Bone marrow (tissue), 2 donors: ENCODE data around the gene NUMB.
"Not testable (repeated sequence)": the region's sequence is repeated elsewhere in the genome, so short reads cannot be mapped to it uniquely, and the experiment has no call there.

Experiments used
- DNase-seq, 2 donors: peaks; one replicate each; lab custom pipeline; 2025; lab: John Stamatoyannopoulos, UW

The NUMB gene

DNA sequence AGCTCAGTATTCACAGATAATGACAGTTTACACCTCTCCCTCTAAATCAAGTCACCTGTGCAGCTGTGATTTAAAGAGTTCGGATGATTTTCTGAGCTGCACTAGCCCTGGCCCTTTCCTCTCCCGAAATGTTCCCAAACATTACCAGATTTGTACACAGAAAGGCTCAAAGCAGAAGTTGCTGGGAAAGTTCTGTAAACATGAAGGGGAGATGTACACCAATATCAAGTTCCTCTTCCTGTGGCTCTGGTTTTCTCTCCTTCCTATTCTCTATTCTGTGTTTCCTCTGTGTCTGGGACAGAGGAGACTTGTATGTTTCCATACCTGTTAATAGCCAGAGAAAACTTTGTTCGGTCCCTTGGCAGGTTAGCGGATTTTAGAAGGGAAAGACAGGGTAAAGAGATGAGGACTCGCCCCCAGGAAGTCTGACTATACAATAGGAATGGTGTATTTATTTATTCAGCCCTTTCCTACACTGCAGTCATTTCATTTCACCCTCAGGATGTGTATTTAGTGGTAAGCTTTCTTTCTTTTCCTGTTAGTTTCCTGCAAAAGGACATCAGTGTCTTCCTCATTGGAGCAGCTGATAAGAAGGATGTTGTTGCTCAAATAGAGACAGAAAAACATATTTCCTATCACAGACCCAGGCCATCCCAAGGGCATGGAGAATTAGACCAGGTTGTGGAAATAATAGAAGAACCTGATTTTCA is 7.6 kb upstream of the NUMB start:
- DNase-seq: peak in 1 of 2 donors; percentile 33

DNA sequence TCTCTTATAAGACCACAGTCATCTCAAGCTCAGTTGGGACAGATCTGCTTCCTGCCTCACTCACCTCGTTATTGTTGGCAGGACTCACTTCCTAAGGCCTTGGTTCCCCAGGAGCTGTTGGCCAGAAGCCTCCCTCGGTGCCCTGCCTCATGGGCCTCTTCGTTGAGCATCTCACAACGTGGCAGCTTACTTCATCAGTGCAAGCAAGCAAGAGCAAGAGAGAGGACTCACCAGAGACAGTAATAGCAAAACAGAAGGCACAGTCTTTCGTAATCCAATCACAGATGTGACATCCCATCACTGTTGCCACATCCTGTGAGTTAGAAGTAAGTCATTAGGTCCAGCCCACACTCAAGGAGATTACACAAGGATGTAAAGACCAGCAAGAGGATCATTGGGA is 5.1 kb upstream of the NUMB start:
- peak; percentile 32 to 88 for DNase-seq

DNA sequence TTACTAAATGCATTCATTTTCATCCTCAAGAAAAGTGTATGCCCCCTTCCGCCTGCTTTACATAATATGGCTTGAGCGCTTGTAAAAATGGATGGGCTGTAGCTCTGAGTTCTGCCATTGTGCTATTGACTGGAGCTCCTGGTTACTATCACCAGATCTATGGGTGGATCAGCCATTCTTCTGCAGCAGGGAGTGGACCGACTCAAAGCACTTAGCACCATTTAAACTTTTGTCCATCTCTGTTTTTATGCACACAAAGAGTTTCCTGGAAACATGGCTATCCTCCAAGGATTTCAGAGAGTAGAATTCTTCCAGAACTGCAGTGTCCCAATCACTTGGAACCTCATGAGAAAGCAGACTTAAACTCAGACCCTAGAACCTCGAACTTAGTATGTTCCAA is 4.5 kb upstream of the NUMB start:
- no peak for DNase-seq

DNA sequence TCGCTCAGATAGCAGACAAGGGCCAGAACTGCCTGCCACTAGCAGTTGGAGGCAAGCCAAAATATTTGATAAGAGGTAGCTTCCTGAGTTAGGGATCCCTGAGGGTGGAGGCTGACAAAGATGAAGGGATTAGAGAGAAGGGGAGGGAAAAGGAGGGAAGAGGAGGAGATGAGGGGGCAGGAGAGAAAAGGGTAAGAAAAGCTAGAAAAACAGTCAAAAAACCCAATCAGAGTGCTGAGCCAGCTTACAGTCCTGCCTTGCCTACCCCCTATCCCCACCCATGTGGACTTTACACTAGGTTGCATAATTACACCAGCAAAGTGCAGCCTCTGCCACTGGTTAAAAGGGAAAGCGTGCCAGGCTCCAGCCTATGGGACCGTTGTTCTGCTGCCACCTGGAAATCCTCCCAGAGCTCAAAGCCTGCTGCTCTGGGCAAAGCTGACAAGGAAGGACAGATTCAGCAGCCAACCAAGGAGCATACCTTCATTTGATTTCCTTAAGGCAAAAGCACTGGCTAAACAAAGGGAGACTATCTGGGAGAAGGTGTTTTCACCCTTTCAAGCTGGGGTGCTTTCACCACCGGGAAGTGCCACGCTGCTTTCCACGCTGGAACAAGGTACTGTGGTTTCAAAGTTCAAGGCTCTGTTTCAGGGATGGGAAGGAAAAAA is 3.8 kb upstream of the NUMB start:
- DNase-seq: no peak

DNA sequence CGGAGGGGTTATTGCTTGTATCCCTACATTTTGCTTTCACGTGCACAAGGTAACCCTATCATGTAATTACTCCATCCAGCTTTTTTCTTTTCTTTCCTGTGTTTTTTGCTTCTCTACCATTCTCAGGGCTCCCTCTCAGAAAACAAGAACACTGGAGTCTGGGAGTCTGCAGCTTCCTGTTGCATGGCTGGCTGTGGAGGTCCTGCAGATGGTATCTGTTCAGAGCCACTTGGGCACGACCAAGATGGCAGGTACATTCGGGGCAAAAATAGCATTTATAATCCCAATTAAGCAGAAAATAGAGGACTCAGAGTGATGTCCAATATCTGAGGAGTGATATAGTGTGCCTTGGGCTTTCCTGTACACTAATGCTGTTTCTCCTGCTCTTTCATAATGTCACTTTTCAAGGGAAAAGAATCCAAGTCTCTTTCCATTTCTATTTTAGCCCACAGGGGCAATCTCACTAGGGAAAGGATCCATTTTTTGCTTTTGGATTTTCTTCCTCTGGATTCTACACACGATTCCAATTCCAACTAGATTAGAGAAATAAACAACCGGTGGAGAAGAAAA is 3.2 kb upstream of the NUMB start:
- no peak for DNase-seq

DNA sequence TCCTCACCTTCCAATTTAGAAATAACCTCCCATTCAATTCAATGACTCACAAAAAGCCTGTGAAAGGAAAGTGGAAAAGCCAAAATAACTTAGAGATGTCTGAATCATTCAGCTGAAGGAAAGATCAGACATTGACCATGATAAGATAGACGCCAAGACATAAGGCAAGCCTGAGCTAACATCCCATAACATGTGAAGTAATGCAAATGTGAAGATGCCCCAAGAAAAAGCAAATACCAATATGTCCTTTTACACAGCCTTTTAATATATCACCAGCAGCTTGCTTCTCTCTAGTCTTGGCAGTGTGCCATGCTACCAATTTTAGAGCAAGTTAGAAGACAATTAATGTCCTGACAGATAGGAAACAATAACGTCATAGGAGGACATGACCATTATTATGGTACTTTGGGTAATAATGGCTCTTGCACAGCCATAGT is 2.4 kb upstream of the NUMB start:
- no peak for DNase-seq

DNA sequence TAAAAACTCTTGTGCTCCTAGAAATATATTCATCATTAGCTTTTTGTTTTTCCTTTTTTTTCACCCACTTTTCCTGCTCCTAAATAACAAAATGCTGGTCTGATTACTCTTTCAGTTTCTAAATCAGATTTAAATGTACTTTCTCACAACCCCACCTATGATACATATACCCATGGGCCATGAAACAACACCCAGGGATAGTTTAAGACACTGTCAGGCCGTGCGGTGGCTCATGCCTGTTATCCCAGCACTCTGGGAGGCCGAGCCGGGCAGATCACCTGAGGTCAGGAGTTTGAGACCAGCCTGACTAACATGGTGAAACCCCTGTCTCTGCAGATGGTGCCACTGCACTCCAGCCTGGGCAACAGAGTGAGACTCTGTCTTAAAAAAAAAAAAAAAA is 1.6 kb upstream of the NUMB start:
- no peak for DNase-seq

DNA sequence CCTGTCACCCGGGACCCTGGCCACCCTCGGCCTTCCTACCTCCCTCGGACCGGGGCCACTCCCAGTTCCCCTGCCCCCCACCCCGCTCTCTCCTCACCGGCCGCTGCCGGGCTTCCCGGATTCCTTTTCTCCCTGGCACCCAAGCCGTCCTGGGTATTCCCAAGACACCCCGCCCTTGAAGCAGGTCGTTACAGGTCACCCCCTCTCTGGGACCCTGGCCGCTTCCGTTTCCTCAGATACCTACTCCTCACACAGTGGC is 493 bp downstream of the NUMB start:
- DNase-seq: no peak

DNA sequence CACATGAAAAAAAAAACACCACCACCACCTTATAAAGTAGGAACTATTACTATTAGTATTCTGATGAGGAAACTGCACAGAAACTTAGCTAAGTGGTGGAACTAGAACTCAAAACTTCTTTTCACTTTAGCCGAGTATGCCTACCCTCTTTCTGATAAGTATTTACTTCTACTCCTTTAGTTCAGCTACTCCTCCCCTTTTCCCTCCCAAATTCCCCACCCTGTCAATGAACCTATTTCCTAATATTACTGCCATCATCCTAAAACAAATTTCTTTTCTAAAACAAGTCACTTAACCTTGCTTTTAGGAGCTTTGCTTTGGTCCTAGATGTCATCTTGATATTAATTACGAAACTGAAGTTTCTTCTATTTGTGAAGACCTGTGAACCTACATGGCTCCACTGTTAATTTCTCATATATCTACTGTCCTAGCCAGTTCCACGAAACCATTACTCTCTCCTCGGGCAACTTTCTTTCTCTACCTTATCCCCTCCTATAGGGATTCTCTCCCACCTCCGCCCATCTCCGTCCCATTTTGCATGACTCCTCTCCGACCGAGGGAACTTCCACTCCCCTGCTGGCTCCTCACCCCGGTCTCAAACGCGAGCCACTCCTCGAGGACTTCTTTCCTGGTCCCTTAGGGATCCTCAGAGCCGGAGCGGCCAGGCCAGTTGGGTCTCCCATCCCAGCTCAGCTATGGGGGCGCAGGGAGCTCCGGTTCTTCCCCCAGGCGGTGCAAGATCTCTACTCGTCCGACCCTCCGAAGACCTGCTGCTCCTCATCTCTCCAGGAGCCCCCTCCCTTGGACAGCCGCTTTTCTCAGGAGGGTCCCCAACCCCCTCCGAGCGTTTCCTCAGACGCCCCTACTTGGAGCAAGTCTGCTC is 1.1 kb downstream of the NUMB start:
- no peak for DNase-seq

DNA sequence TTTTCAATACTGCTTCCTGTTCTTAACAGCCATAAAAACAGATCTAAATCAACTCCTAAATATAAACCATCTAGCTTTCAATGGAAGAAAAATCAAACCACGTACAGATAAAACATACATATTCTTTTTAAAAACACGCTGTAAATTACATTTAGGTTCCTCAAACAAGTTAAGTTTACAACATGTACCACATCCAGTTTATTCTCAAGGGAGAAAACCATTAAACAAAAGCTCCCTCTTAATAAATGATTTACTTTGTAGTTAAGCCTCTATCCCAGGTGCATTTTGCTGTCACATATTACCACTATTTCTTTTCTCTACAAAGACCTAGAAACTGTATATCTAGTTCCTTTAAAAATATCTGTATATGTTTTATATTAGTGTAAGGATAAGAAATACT is 3.1 kb downstream of the NUMB start:
- no peak for DNase-seq

DNA sequence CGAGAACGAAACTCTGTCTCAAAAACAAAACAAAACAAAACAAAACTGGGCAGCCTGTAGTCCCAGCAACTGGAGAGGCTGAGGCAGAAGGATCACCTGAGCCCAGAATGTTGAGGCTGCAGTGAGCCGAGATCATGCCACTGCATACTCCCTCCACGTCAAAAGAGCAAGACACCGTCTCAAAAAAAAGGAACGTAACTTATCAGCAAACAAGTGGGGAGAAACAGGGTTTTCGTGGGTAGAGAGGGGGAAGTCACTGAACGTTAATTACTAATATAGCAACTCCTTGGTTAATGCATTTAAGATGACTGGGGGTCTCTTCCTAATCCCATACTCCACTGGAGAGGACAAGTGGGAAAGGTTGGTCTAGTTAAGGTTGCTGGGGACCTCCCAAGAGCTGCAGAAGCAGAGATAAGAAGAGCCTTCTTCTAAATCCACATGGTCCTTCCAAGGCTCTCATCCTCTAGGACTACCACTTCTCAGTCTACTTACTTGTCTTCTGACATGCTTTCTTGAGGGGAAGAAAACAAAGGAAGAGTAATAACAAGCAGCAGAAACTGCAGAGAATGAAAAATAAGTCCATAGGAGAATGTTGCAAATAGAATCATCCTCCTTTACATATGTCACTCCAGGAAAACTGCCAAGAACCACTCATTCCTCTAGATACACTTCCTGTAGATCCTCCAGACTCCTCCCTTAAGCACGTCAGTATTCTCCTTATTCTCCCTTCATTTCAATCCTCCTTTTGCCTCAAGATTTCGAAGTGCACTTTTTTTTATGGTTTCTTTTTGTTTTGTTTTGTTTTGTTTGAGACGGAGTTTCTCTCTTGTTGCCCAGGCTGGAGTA is 5.8 kb downstream of the NUMB start:
- DNase-seq: no peak

DNA sequence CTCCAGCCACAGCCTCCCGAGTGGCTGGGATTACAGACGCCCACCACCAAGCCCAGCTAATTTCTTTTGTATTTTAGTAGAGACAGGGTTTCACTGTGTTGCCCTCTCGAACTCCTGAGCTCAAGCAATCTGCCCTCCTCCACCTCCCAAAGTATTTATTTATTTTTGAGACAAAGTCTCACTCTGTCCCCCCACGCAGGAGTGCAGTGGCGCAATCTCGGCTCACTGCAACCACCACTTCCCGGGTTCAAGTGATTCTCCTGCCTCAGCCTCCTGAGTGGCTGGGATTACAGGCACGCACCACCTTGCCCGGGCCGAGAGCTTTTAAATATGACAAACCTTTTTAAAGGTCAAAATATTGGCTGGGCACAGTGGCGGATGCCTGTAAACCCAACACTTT is 14.6 kb downstream of the NUMB start:
- no peak for DNase-seq

DNA sequence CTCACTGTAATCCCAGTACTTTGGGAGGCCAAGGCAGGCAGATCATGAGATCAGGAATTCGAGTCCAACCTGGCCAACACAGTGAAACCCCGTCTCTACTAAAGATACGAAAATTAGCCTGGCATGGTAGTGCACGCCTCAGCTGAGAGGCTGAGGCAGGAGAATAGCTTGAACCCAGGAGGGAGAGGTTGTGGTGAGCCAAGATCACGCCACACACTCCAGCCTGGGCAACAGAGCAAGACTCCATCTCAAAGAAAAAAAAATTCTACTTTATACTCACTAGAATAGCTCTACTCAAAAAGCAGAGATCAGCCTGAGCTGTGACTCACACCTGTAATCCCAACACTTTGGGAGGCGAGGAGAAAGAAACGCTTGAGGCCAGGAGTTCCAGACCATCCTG is 17.1 kb downstream of the NUMB start:
- DNase-seq: no peak

DNA sequence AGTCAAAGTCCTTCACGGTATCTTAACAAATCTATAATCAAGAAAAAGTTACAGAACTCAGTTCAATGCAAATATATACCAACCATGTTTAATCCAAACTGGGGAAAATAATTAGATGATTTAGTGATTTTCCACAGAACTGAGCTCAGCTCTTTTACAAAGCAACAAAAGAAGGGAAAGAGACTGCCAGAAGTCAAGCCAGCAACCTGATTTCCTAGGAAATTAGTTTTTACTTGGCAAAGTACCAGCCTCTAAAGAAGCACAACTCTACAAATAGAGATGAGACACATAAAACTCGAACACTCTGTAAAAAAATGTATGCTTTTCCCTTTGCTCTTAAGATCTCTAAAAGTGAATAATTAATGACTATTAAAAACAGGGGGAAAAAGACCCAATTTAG is 19.4 kb downstream of the NUMB start:
- no peak for DNase-seq

DNA sequence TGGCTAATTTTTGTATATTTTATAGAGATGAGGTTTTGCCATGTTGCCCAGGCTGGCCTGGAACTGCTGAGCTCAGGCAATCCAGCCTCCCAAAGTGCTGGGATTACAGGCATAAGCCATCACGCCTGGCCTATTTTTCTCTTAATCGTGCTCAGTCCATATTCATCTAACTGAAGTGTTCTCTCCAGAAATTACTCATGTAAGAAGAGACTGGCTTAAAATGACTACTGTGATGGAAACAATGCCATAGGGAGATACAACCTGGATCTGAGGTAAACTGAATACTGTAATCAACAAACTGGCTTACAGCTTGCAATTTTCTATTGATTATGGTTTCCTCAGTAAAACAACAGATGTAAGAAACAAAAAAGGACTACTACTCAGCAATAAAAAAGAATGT is 21.1 kb downstream of the NUMB start:
- DNase-seq: no peak

DNA sequence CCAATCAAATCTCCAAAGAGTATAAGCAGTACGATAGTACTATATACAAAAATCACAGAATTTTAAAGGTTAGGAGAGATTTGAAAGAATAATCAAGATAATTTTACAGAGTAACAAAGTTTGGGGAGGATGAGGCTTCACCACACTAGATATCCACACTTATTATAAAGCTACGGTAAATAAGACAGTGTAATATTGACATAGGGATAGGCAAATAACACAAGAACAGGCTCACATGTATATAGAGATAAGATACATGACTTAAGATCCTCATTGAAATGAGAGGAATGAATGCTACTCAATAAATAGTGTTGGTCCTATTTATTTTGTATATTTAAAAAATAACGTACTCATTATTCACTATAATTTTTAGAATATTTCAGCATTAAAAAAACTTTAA is 26.2 kb downstream of the NUMB start:
- no peak for DNase-seq

DNA sequence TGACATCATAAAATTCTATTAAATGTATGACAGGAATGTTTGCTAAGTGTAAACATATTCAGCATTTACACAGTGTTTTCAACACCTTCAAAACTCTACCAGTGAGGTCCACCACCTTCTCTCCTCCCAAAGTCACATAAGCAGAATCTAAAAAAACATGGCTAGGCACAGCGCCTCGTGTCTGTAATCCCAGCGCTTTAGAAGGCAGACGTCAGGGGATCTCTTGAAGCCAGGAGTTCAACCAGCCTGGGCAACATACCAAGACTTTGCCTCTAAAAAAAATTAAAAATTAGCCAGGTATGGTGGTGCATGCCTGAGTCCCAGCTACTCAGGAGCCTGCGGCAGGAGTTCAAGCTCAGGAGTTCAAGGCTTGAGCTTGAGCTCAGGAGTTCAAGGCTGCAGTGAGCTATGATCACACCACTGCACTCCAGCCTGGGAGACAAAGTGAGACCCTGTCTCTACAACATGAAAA is 30.0 kb downstream of the NUMB start:
- no peak for DNase-seq

DNA sequence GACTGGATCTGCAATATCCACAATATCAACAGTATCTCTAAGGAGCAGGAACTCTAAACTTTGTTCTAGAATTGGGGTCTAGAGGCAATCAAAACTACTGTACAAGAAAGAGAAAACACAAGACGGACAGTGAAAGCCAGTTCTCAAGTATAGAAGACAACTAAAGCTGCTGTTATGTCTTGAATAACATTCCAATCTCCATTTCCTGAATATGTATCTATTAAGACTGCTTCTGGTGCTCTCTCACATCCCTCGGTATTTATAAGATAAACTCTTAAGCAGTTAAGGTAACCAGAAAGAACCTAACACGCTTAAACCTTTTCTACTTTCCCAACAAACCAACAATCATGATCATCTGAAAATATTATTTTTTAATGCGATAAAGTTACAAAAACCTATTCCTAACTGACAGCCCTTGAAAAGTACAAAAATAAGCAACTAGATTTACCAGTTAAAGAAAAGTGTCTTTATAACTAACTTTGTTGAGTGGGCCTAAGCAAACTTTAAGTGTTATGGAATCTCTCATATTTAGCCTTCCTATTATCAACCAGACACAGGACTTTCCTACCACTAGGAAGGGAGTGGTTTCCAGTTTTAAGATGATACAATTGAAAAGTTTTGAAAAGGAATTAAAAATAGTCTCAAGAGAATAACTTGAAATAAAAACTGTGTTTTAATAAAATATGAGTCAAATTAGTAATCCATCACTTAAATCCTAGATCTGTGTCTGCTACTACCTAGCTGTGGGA is 30.7 kb downstream of the NUMB start:
- no peak for DNase-seq

DNA sequence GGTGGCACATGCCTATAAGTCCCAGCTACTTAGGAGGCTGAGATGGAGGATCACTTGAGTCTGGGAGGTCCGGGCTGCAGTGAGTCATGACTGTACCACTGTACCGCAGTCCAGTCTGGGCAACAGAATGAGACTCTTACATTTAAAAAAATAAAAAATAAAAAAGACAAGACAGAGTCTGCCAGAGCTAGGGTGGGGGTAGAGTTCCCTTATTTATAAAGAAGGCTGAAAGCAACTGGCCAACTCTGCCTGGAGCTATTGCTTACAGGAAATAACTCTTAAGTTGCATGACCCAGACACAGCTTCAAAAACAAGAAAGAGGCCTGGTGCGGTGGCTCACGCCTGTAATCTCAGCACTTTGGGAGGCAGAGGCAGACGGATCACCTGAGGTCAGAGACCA is 31.5 kb downstream of the NUMB start:
- no peak for DNase-seq

DNA sequence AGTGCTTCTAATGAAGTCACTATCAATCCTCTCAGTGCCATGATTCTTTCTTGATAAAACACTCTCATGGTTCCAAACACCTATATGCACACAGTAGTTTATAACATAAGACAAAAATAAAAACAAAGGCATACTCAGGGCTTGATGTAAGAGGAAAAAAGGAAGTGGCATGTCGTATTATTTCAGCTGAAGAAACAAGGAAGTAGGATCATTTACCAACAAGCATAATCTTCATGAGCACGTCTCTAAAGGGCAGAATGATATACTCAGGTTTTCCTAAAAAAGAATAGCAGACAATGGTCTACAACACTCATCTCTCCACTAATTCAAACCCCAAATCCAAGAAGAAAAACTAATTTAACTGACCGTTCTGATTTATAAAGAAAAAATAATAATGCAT is 33.9 kb downstream of the NUMB start:
- peak in 1 of 2 donors; percentile 69 for DNase-seq

DNA sequence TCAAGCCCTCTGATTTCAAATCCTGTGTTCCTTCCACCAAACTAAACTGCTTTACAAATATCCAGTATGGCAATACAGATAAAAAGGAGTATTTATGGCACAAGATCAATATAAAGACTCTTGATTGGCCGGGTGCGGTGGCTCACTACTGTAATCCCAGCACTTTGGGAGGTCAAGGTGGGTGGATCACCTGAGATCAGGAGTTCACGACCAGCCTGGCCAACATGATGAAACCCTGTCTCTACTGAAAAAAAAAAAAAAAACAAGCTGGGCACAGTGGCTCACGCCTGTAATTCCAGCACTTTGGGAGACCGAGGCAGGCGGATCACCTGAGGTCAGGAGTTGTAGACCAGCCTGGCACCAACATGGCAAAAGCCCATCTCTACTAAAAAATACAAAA is 35.3 kb downstream of the NUMB start:
- not testable (repeated sequence) for DNase-seq
